Hypothalamus (tissue), 51 donors: Measurements from ENCODE around the gene NCL.
"Not testable (repeated sequence)": the region's sequence is repeated elsewhere in the genome, so short reads cannot be mapped to it uniquely, and the experiment has no call there.

Experiments
- DNase-seq, 51 donors: peaks; one replicate each; lab custom pipeline; 2025; lab: John Stamatoyannopoulos, UW

Gene NCL

DNA sequence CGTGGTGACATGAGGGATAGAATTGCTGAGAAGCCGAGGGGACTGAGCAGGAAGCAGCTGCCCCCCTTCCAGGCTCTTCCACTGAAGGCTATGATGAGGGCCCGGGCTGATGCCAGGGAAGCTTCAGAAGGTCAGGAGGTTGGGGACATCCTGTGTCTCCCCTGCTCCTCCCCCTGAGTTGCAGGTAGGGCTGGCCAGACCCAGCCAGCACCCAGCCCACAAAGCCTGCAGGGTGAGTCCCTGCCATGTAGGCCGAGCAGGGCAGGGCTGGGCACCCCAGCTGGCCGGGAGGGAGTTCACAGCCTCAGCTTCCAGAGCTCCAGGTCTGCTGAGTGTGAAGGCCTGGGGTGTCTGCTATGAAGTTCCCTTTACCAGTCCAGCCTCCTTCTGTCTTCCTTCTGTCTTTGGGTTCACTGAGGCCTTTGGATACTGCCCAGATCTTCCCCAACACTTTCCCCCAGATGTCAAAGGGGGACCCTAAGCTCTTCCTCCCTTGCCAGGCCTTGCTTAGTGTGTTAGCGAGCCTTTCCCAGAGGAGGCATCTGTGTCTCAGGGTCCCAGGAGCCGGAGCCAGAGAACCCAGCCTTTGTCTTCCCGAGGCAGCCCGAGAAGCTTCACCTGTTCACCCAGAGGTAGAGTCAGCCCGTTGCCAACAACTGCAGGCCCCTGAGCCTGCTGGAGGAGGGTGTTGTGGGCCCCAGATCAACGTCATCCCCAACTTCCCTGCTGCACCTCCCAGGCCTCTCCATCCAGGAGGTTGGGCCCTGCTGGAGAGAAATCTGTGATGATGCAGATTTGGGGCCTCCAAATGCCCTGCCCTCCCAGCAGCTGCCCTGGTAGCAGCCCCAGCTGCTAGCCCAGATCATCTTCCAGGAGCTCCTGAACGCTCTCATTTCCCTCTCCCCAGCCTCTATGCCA, 3.6 kb upstream of the NCL start:
- no peak for DNase-seq

DNA sequence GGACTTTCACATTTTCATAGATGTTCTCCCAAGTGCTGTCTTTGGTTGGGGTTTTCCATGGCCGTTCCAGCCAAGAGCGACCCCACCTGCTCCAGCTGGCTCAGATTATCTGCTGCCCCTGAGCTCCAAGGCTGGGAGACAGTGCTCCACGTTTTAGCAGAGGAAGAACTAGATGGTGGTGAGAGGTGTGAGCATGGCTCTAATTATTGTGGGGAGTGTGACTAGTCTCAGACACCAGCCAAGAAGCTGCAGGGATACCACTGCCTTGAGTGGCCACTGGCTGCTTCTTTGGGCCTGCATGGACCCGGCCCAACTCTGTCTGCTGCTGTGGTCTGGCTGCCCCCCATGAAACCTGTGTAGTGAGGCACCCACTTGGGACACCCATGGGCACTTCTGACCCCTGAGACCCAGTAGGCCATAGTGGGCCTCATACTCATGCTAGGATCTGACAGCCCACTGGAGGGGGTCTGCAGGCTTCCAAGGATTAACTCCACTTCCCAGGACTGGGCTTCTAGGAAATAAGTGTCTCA, 2.8 kb upstream of the NCL start:
- no peak for DNase-seq

DNA sequence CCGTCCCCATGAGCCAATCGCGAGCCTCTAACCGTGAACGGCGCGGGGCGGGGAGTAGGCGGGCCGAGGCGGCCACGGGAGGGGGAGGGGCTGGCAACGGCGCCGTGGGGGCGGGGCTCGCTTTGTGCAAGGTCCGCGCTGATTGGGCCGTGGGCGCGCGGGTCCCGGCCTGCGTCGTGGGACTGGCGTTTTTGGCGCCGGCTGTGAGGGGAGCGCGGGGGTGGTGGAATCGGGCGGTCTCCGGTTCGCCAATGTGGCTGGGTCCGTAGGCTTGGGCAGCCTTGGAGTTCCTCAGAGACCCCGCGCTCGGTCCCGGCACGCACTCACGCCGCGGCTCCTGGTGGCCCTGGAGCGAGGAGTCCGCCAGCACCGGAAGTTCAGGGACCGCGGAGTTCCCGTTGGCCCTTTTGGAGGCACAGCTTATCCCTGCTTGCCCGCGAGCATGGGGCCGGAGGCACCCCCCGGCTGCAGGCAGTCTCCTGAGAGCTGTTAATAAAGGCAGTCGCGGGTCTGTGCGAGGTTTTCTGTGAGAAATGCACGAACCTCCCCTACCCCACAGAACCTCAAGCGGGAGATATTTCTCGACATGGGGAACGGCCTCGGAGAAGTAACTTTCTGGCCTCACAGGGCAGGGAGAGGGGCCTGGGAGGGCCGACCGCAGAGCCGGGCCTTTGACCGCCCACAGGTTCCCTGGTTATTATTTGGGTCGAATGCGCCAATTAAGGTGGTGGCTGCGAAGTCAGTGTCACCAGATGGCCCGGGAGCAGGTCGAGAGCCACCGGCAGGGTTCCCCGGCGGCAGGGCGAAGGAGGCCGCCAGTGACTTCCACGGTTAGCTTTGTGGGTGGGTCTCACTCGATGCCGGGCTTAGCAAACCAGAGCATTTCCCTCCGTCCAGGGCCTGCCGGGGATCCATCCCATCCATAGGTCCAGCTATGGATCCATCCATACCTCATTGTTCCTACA, 574 bp upstream of the NCL start:
- peak in 49 of 51 donors; percentile 86 to 99 (median 96) for DNase-seq

DNA sequence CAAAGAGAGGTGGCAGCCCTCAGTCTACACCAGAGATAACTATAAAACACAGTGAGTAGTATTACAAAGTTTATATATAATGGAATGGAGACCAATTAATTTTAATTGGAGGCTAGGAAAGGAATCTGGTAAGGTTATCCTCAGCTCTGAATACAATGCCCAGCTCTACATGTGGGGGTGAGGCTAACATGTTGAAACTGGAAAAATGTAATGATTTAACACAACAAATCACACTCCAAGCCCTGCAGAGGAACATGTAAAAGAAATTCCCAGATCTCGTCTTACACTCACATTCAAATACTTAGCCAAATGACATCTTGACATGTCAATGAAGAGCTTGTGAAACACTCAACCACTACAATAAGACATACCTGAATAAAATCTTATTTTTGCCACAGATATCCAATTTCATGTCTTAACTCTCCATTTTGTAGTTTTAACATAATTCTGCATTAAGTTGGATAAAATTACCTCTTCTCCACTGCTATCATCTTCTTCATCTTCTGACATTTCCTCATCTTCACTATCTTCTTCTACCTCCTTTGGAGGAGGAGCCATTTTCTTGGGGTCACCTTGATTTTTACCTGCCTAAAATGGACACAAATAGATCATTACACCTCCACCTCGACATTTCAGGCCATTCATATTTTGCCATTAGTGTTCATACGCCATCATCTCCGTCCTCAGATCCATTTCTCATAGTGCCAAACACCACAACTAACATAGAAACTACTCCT, 1.4 kb downstream of the NCL start:
- no peak for DNase-seq

DNA sequence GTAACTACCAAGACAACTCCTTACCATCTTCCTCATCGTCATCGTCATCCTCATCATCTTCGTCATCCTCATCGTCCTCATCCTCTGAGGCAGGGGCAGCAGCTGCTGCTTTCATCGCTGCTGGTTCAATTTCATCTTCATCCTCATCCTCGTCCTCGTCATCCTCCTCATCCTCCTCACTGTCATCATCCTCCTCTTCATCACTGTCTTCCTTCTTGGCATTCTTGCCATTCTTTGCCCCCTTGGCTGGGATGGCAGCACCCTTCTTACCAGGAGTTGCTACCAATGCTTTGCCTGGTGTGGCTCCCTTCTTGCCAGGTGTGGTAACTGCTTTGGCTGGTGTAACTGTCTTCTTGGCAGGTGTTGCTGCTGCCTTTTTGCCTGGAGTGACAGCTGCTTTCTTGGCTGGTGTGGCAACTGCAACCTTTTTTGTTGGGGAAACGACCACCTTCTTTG, 2.7 kb downstream of the NCL start:
- DNase-seq: no peak

DNA sequence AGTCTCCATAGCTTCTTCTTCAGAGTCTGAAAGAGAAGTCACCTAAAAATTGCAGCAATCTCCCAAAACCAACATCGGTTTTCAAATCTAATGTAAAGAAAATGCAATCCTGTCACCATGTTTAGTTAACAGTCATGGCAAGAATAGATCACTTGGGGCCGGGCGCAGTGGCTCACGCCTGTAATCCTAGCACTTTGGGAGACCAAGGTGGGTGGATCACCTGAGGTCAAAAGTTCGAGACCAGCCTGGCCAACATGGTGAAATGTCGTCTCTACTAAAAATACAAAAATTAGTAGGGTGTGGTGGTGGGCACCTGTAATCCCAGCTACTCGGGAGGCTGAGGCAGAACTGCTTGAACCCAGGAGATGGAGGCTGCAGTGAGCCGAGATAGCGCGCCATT, 3.4 kb downstream of the NCL start:
- not testable (repeated sequence) for DNase-seq

DNA sequence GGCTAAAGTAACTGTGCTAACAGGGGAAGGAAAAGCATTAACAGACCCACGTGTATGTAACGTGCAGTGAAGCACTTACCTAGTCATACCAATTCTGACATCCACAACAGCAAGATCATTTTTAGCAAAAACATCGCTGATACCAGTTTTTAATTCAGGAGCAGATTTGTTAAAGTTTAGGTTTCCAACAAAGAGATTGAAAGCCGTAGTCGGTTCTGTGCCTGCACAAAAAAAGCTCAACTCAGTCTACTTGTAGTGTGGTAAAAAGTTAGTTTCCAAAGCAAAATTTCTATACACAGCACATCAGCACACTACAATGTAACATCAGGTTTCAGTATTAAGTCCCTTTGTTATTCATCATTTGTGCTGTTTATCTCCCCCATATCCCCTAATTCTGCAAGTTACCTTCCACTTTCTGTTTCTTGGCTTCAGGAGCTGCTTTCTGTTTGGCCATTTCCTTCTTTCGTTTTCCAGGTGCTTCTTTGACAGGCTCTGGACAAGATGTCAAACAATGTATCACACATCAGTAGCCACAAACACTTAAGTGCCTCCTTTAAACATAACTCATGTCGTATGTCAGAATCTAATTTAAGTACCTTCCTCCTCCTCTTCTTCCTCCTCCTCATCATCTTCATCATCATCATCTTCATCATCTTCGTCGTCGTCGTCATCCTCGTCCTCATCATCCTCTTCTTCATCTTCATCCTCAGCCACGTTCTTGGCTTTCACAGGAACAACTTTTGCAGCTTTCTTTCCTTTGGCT, 4.0 kb downstream of the NCL start:
- DNase-seq: no peak

DNA sequence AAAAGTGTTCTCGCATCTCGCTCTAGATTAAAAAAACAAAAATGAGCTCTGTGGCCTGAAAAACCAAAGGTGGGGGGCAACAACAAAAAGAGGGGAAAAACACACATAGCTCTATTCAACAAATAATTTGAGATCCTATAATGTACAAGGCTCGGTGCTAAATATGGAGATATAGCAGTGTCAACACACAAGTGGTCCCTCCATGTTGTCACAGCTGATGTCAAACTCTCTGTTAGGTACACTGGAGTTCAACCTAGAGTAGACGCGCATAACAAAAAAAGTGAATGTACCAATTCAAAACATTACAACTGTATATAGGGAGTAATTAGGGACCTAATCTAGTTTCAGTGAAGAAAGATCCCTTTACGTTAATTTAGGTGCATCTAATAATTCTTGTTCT, 5.9 kb downstream of the NCL start:
- DNase-seq: no peak

DNA sequence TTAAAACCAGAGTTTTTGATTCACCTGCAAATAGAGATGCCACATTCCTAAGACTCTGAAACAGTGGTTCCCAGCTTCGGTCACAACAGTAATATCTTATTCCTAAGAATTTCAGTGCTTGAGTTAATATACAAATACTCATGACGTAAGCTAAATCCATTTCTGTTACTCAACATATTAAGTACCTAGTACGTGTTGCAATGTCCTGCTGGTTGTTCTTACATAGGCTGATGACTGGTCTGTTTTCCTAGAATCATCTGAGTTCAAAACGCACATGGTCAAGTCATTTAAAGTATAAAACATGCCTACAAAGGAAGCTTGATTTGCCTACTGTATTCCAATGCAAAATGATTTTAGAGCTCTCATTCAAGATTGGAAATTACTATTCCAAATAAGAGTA, 7.2 kb downstream of the NCL start:
- DNase-seq: no peak

DNA sequence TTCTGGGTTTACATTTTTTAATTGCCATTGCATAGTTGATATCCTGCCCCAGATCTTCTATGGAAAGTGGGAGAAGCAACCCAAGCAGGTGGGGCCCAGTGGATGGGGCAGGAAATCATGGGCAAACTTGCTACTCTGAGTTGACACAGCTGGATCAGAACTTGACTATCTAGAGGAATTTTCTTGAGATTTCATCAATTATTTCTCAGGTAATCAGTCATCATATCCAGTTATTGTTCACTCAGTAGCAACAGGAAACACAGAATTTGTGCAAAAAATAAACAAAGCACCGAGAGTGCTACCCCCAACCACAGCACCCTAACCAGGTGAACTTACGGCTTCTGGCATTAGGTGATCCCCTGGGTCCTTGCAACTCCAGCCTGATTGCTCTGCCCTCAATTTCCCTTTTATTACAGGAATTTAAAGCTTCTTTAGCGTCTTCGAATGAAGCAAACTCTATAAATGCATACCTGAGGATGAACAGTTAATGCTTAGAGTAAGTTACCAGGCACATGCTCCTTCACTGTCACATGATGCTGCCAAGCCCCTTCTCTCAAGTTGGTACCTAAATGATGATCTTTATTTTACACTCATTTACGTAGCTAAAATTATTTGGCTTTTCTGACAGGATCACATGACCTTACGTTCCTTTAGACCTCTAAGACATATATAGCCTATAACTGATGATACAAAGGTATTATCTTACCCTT, 7.8 kb downstream of the NCL start:
- no peak for DNase-seq

DNA sequence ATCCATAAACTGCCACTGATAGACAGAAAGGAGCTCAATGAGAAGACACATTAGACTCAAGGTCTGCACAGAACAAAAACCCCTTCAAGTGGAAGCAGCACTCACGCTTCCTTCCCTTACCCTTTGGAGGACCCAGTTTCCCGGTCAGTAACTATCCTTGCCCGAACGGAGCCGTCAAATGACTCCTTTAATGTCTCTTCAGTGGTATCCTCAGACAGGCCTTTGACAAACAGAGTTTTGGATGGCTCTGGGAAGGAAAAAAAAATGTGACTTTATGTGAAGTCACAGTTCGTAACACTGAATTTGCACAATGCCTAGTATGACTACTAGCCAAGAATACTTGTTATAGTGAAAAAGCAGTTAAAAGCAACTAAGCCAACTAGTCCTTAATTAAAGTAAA, 8.4 kb downstream of the NCL start:
- DNase-seq: no peak

DNA sequence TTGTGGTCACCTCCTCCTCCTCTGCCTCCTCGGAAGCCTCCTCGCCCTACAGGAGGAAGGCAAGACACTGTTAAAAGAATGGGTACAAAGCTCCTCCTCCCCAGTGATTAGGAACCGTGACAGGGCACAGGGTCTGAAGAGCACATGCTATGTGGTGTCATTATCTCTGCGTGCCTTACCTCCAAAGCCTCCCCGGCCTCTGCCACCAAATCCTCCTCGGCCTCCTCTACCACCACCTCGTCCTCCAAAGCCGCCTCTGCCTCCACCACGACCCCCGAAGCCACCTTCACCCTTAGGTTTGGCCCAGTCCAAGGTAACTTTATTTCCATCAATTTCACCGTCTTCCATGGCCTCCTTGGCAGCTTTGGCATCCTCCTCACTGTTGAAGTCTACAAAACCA, 9.1 kb downstream of the NCL start:
- DNase-seq: no peak

DNA sequence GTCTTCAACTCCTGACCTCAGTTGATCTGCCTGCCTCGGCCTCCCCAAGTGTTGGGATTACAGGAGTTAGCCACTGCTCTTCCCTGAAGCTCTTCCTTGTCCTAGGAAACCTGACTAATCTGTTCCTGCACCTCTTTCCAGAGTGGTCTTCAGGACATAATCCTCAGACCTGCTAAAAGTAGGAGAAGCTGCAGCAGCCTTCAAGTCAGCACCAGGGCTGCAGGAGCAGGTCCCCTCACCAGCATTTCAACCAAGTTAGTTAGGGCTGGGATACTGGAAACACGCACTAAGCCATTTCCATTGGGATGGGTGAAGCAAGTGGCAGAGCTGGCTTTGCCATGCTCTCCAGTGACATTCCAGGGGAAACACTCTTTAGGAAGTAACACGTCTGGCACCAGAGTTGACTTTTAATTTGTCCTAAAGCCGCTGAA, 9.9 kb downstream of the NCL start:
- DNase-seq: no peak

DNA sequence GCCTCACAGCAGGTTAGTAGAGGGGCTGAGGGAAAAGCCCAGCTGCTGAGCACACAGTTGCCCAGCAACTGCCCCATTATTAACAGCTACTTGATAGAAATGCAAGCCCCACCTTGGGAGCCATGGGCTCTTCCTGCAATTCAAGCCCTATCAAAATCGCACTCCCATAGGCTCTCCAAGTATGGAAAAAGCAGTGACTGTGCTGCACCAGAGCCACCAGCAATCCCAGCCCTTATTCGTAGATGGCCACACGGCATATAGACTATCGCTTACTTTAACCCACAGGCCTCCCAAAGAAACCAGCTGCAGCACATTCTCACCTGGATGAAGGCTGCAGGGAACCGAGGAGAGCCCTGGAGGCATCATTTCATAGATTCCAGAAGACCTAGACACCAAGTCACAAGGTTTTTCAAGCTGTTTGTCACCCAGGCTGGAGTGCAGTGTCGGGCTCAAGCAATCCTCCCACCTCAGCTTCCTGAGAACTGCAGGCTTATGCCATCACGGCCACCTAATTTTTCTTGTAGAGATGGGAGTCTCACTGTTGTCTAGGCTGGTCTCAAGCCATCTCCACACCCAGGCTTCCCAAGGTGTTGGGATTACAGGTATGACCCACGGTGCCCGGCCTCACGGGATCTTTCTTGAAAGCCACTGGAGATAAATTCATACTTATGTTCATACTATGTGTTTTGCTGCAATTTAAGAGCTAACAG, 11.3 kb downstream of the NCL start:
- DNase-seq: no peak

DNA sequence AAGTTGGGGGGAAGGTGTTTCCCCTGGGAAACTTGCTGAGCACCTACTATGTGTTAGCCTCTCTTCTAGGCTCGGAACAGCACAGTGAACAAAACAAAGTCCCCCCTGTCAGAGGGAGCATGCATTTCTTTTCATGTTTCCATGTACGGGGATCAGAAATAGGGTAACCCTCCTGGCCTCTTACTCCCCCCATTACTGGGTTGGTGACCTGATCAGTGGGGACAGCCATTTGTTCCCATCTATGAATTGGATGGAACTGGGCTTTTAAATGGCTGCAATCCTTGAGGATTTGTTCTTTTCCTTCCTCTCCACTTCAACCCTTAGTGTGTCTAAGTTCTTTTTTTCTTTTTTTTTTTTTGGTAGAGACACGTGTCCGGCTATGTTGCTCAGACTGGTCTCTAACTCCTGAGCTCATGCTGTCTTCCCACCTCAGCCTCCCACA, 13.7 kb downstream of the NCL start:
- DNase-seq: no peak

DNA sequence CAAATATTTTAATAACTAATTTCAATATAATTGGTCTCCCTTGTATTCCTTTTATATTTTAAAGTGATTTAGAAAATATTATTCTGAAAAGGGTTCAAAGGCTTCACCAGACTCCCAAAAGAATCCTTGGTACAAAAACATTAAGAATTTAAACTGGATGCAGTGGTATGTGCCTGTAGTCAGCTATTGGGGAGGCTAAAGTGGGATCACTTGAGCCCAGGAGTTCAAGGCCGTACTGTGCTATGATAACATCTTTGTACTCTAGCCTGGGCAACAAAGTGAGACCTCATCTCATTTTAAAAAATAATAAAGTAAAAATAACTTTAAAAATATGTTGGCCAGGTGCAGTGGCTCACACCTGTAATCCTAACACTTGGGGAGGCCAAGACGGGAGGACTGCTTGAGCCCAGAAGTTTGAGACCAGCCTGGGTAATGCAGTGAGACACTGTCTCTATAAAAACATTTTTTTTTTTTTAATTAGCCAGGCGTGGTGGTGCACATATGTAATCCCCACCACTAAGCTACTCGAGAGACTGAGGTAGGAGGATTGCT, 14.7 kb downstream of the NCL start:
- DNase-seq: no peak

DNA sequence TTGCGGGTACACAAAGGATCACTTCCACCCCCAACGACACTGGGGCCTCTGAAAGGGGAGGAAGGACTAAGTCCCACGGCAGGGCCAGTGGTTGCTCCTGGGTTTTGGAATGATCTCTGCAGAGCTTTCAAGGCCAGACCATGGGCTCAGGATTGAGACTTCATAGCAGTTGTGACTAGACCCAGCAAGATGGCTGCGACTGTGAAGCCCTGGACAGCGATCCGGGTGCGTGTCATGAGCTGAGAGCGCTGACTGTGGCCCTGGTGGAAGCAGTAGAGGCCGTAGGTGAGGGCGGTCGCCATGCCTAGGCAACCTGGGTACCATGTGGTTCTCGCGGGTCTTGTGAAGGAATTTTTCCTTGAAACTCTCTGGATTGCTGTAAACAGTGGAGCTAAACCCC, 27.3 kb downstream of the NCL start:
- no peak for DNase-seq

DNA sequence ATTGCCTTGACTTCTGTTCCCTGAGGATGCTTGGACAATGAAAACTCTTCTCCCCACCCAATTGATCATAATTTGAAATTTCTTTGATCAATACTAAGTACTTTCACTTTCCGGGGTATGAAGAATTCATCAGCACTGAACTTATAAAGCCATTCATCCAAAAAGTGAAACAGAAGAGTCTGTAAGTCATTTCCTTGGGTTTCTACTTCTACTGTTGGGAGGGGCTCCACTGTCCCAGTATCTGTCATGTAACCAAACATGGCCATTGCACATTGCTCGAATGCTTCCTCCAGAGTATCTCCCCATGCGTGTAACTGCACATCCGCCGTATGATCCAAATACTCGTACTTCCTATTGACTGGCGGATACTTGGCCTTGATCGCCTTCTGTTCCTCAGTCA, 30.3 kb downstream of the NCL start:
- DNase-seq: no peak
